ENCODE data around the gene CNTNAP2.

DNA sequence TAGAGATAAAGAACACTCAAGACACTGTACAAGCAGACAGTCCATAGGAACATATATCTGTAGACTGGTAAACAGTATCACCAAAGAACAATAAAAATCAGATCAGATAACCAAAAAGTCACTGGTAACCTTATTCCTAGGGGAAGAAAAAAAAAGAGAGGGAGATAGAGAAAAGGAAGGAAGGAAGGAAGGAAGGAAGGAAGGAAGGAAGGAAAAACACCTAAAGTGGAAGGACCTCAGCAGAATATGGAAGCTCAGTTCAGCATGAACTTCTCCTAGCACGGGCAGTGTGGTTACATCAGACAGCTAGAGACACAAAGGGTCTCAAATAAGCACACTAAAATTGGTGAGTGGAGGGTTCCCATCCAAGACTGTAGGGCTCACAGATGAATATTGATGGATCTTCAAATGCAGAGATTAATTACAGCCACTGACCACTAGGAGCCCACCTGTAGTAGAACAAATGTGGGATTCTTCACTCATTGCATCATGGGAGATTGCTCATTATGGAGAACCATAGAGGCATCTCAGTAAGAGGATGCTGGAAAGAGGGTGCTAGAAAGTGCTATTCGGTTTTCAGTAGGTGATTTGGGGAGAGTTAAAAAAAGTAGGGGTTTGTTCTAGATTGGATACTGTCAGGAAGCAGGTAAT, 2180.5 kb downstream of the CNTNAP2 start:
- no peak for TF ChIP-seq ZNF274 (IDR thresholded peaks at IDR 0.05; ENCODE audit: low read depth, low read length)
- TF ChIP-seq YY1 (IDR thresholded peaks at IDR 0.05; ENCODE audit: insufficient read depth, insufficient read length) = no peak
- TF ChIP-seq SUZ12 (IDR thresholded peaks at IDR 0.05; ENCODE audit: extremely low read depth, insufficient read depth, insufficient read length) = no peak
